Measurements from ENCODE around the gene PDCD1.
"Not testable (repeated sequence)": the region's sequence is repeated elsewhere in the genome, so short reads cannot be mapped to it uniquely, and the experiment has no call there.

Gene PDCD1

DNA sequence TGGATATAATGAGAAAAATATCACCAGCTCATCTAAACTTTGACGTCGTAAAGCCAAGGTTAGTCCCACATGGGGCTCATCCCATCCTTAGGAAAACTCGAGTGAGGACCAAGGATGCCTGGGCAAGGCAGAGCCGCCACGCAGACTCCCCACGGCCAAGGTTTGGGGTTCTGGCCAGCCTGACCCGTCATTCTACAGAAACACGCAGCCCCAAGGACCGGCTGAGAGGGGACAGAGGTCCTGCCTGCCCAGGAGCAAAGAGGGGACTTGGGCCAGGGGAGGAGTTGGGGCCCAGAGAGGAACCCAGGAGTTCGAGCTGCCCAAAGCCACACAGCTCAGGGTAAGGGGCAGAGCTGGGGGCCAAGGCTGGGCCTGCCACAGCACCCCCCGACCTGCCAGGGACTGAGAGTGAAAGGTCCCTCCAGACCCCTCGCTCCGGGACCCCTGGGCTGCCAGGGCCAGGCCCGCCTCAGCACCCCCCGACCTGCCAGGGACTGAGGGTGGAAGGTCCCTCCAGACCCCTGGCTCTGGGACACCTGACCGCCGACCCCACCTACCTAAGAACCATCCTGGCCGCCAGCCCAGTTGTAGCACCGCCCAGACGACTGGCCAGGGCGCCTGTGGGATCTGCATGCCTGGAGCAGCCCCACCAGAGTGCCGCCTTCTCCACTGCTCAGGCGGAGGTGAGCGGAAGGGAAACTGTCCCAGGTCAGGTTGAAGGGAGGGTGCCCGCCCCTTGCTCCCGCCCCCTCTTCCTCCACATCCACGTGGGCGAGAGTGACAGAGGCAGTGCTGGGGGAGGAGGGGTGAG lies at the start of gene PDCD1:
PDCD1 (minus strand) TSS at position 689 of the 811 bp plus-strand sequence; CDS start at position 633, 56 bp downstream.
- DNase-seq: peak; percentile 74

DNA sequence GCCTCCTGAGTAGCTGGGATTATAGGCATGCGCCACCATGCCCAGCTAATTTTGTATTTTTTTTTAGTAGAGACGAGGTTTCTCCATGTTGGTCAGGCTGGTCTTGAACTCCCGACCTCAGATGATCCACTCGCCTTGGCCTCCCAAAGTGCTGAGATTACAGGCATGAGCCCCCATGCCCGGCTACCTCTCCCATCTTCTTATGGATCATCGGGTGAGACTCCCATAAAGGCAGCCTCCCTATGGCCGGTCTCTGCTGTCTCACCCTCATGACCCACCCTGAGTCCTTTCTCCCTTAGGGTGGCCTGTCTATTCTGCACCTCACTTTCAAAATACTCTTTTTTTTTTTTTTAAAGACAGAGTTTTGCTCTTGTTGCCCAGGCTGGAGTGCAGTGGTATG lies 49.1 kb upstream of the PDCD1 start:
- not testable (repeated sequence) for DNase-seq

- DNase-seq: no peak
Measured at GRCh38 chr2:241906826-241907570, 48.3 kb upstream of the PDCD1 start.

- not testable (repeated sequence) for DNase-seq
Measured at GRCh38 chr2:241906378-241906770, 47.7 kb upstream of the PDCD1 start.

GRCh38 chr2:241905716-241906377 lies 47.2 kb upstream of the PDCD1 start:
- no peak for DNase-seq

- no peak for DNase-seq
Measured at GRCh38 chr2:241904791-241905710, 46.4 kb upstream of the PDCD1 start.

- DNase-seq: no peak
Measured at GRCh38 chr2:241904011-241904718, 45.5 kb upstream of the PDCD1 start.

GRCh38 chr2:241903121-241904010 lies 44.7 kb upstream of the PDCD1 start:
- DNase-seq: no peak

DNA sequence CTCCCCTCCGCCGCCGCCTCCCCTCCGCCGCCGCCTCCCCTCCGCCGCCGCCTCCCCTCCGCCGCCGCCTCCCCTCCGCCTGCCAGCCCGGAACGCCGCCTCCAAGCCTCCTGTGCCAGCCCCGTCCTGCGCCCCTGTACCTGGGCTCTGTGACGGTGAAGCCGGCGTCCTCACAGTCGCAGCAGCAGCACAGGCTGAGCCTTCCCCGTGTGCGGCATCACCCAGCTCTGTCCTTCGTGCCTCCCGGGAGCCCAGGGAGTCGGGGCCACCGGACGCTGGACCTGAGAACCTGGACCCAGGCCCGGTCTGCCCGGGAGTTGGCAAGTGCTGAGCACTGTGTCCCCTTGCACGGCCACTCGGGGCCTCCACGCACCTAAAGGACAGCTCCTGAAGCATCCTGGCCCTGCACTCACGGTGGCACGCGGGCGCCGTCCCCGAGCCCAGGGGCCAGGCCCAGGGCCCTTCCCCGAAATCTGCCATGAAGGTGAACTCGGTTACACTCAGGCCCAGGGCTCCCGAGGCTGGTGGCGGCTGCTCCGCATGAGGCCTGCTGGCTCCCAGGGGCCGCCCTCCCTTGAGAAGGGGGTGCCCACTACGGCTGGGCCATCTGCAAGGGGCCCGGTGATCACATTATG lies 43.8 kb upstream of the PDCD1 start:
- no peak for DNase-seq

GRCh38 chr2:241901500-241902351 lies 43.0 kb upstream of the PDCD1 start:
- DNase-seq: no peak

DNA sequence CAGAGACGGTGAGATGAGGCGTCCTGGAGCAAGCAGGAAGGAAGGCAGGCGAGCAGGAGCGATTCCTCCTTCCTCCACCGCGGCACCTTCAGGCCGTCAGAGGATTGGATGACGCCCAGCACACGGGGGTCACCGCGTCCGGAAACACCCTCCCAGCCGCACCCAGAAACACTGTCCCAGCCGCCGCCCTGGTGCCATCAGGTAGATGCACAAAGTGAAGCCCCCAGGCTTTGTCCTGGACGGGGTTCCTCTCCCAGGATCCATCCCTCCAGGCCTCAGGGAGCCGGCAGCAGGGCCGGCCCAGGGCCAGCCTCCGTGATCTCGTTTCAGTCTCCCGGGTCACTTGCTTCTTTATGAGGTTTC lies 42.3 kb upstream of the PDCD1 start:
- no peak for DNase-seq

- DNase-seq: no peak
Measured at GRCh38 chr2:241900251-241901017, 41.7 kb upstream of the PDCD1 start.

DNA sequence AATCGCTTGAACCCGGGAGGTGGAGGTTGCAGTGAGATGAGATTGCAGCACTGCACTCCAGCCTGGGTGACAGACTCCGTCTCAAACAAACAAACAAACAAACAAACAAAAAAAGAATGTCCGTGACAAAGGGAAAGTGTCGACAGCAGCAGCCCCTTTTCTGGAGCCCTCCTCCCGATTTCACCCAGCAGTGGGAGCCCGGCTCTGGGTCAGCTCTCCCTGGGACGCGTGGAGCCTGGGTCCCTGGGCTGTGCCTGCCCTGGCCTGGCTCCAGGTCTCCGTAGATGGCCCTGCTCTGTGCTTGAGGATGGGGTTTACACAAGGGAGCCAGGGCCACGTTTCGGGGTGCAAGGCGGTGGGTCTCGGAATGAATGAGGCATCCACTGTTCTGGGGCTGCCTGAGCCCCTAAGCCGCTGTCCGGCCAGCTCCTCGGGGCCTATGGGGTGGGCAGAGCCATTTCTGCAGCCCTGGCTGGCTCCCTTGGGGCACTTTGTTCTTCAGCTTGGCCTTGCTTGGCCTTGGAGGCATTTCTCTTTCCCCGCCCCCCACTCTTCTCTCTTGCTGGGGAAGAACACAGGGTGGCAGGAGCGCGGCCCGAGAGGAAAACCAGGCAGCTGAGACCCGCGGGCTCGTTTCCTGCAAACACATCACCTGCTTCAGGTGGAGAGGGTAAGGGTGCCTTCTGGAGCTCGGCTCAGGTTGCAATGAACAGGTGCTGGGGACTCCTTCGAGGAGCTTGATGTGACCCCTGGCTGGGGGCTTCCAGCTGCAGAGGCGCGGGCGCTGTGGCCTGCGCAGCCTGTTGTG lies 40.0 kb upstream of the PDCD1 start:
- no peak for DNase-seq

- DNase-seq: no peak
Measured at GRCh38 chr2:241897231-241897916, 38.7 kb upstream of the PDCD1 start.

DNA sequence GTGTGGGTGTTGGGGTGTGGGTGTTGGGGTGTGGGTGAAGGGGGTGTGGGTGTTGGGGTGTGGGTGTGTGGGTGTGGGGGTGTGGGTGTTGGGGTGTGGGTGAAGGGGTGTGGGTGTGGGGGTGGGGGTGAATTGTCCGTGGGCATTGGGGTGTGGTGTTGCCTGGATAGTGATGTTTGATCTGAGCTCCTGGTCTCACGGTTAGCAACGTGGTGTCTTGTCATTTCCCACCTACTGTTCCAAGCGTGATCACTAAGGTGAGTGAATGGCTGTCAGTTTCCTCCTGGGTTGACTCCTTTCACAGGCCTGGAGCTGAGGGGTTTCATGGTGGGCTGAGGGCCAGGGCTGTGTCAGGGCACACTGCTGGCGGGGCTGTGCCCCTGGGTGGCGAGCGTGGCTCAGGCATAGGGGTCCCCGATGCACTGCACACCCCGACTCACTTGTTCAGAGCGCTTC lies 38.1 kb upstream of the PDCD1 start:
- no peak for DNase-seq

GRCh38 chr2:241895712-241896641 lies 37.3 kb upstream of the PDCD1 start:
- DNase-seq: peak; percentile 47
